DND-41 (cell line): Measurements from ENCODE around the gene BACH1.

Experiments
- ATAC-seq: fragments of 200-7000 bp; cut with Tn5 transposase; 3 replicates; pipeline ENCODE4 v1.9.1; 2021; ENCODE audit warnings: low read depth; ENCODE audit not compliant: insufficient read depth
- DNase-seq: peaks from one replicate; pipeline ENCODE4 v3.0.0-alpha.2; 2020
- H2AFZ ChIP-seq: 2 replicates; pipeline ENCODE4 v1.6.0; 2012; ENCODE audit warnings: low read depth, low read length
- H3K27ac ChIP-seq: 2 replicates; pipeline ENCODE4 v1.5.1; 2012; ENCODE audit warnings: low read length, inconsistent platforms
- H3K27me3 ChIP-seq: fragments of 200-600 bp; sonication (generic); 2 replicates; pipeline ENCODE4 v1.6.0; 2012; ENCODE audit warnings: low read length, mild to moderate bottlenecking, inconsistent platforms; ENCODE audit not compliant: insufficient read depth, poor library complexity
- H3K36me3 ChIP-seq: 2 replicates; pipeline ENCODE4 v1.5.1; 2012; ENCODE audit warnings: low read length, inconsistent platforms; ENCODE audit not compliant: insufficient read depth
- H3K4me1 ChIP-seq: 2 replicates; pipeline ENCODE4 v1.5.1; 2012; ENCODE audit warnings: mild to moderate bottlenecking, low read length; ENCODE audit not compliant: insufficient read depth
- H3K4me2 ChIP-seq: 2 replicates; pipeline ENCODE4 v1.6.0; 2012; ENCODE audit warnings: mild to moderate bottlenecking, moderate library complexity, low read length, inconsistent platforms; ENCODE audit not compliant: insufficient read depth
- H3K4me3 ChIP-seq, 2 experiments: fragments of 200-600 bp in 1 of 2; shearing (Covaris generic) in 1 of 2; 2 replicates each; pipeline ENCODE4 v1.5.1; 2012 to 2016; ENCODE audit warnings: inconsistent platforms in 2 of 2, low read length in 2 of 2, mild to moderate bottlenecking in 2 of 2, low read depth in 1 of 2, moderate library complexity in 1 of 2
- H3K79me2 ChIP-seq: 2 replicates; pipeline ENCODE4 v1.6.0; 2012; ENCODE audit warnings: low read length, inconsistent platforms; ENCODE audit not compliant: insufficient read depth
- H3K9ac ChIP-seq: 2 replicates; pipeline ENCODE4 v1.6.0; 2012; ENCODE audit warnings: low read depth, mild to moderate bottlenecking, inconsistent platforms, low read length, moderate library complexity
- H3K9me3 ChIP-seq: 2 replicates; pipeline ENCODE4 v1.5.1; 2012; ENCODE audit warnings: low read length, moderate library complexity, mild to moderate bottlenecking, inconsistent platforms; ENCODE audit not compliant: insufficient read depth, severe bottlenecking
- H4K20me1 ChIP-seq: 2 replicates; pipeline ENCODE4 v1.6.0; 2012; ENCODE audit warnings: low read length; ENCODE audit not compliant: insufficient read depth
- EZH2 ChIP-seq: IDR thresholded peaks from 3 replicates; pipeline ENCODE4 v1.6.1; 2012; ENCODE audit warnings: borderline replicate concordance, low read depth, mild to moderate bottlenecking, moderate library complexity, low read length, inconsistent platforms; ENCODE audit not compliant: severe bottlenecking
- TF ChIP-seq, protein P1 (sequence below): IDR thresholded peaks from 2 replicates; pipeline ENCODE4 v1.5.1; 2012; ENCODE audit warnings: borderline replicate concordance, low read length, moderate library complexity, mild to moderate bottlenecking; ENCODE audit not compliant: poor library complexity, severe bottlenecking; ENCODE audit errors: extremely low read depth

Gene BACH1

DNA sequence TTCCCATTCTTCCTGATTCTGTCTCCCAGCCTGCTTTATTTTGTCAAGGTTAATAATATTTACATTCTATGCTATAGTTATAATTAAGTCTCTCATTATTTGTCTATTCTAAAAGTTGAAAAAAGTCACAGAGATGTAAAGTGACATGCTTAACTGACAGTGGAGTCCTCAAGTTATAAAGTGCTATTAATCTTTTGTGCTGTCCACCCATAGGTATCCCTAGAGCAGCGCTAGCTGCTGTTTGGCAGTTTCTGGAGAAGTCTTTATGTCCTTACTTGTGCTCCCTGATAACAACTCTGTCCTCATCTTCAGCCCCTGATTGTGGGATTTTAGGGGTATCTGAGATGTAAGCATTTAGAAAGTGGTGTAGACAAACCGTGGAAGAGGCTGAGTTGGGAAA is 13.1 kb downstream of the BACH1 start:
- no peak for ATAC-seq
- H3K36me3 ChIP-seq, result no peaks in the 10 kb centered on the region
- H3K4me3 ChIP-seq, result no peak overlapping the region
- peaks cover 73% of the 10 kb centered on the region for H4K20me1 ChIP-seq
- peaks cover 4% of the 10 kb centered on the region; the same call in 1 of the 2 replicates for H3K4me1 ChIP-seq
- no peak overlapping the region for H3K9ac ChIP-seq
- no peak for DNase-seq
- H3K27ac ChIP-seq, result no peak overlapping the region
- H3K79me2 ChIP-seq, result peaks cover 100% of the 10 kb centered on the region
- H3K4me2 ChIP-seq, result no peak overlapping the region
- no peaks in the 10 kb centered on the region for H3K9me3 ChIP-seq
- H2AFZ ChIP-seq, result no peak overlapping the region
- no peak for TF ChIP-seq EZH2
- TF ChIP-seq, protein P1, sequence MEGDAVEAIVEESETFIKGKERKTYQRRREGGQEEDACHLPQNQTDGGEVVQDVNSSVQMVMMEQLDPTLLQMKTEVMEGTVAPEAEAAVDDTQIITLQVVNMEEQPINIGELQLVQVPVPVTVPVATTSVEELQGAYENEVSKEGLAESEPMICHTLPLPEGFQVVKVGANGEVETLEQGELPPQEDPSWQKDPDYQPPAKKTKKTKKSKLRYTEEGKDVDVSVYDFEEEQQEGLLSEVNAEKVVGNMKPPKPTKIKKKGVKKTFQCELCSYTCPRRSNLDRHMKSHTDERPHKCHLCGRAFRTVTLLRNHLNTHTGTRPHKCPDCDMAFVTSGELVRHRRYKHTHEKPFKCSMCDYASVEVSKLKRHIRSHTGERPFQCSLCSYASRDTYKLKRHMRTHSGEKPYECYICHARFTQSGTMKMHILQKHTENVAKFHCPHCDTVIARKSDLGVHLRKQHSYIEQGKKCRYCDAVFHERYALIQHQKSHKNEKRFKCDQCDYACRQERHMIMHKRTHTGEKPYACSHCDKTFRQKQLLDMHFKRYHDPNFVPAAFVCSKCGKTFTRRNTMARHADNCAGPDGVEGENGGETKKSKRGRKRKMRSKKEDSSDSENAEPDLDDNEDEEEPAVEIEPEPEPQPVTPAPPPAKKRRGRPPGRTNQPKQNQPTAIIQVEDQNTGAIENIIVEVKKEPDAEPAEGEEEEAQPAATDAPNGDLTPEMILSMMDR, result no peak
- no peaks in the 10 kb centered on the region for H3K27me3 ChIP-seq

DNA sequence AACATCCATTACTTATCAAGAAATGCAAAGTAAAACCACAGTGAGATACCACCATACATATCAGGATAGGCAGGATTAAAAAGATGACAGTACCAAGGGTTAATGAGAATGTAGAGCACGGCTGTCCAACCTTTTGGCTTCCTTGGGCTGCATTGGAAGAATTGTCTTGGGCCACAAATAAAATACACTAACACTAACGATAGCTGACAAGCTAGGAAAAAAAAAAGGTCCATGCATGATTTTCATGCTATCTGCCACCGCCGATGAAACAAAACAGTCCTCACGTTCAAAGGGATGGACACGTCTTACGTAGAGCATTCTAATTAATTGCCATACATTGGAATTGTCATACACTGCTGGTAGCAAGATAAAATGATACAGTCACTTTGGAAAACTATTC is 14.3 kb downstream of the BACH1 start:
- H3K79me2 ChIP-seq, result peaks cover 100% of the 10 kb centered on the region
- H3K4me1 ChIP-seq, result no peaks in the 10 kb centered on the region

DNA sequence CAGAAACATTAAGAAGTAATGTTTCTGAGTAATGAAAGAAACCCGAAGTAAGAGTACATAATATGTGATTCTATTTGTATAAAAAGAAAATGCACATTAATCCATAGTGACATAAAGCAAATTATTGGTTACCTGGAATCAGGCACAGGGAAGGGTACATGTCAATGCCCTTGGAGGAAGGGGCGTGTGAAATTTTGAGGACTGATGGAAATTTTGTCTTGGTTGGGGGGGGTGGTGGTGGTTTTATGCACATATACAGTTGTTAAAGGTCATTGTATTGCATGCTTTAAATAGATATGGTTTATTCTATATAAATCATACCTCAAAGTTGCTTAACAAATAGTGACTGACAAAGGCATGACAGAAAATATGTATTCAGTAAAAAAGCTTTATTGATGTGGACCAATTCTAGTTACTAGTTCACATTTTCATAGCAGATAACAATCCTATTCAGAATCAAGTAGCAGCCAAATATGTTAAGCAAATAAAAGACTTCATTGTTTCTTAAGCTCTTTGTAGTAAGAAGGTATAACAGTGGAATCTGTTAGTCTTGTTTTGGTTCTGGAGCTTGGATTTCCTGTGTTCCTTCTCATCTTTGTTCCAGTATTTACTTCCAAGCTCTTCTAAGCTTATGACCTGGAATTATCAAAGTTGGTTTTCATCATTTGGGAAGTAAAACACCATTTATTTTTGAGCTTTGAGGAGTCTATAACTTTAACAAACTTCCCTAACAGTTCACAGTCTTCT is 15.1 kb downstream of the BACH1 start:
- no peak overlapping the region for H3K4me3 ChIP-seq
- H3K4me1 ChIP-seq, result no peaks in the 10 kb centered on the region
- H3K36me3 ChIP-seq, result no peaks in the 10 kb centered on the region
- peaks cover 100% of the 10 kb centered on the region for H3K79me2 ChIP-seq
- peaks cover 81% of the 10 kb centered on the region for H4K20me1 ChIP-seq
- TF ChIP-seq, protein P1, result no peak
- TF ChIP-seq EZH2, result no peak
- H3K9ac ChIP-seq, result no peak overlapping the region
- H3K27me3 ChIP-seq, result no peaks in the 10 kb centered on the region
- H3K9me3 ChIP-seq, result no peaks in the 10 kb centered on the region
- H3K4me2 ChIP-seq, result no peak overlapping the region
- no peak overlapping the region for H2AFZ ChIP-seq
- no peak overlapping the region for H3K27ac ChIP-seq
- no peak for ATAC-seq
- no peak for DNase-seq

More for the DNA sequence above, 14.3 kb downstream of the BACH1 start:
- Histone ChIP-seq H3K36me3 (no peaks in the 10 kb centered on the region), H3K27me3 (no peaks in the 10 kb centered on the region), H4K20me1 (peaks cover 74% of the 10 kb centered on the region), H3K9ac (no peak overlapping the region), H3K27ac (no peak overlapping the region), H3K9me3 (no peaks in the 10 kb centered on the region), H2AFZ (no peak overlapping the region), H3K4me2 (no peak overlapping the region), H3K4me3 (no peak overlapping the region)
- TF ChIP-seq, protein P1, result no peak
- no peak for TF ChIP-seq EZH2
- DNase-seq (no peak), ATAC-seq (no peak)
